HEK293 (cell line): ENCODE data around the gene OBSCN.

Experiments used
- HOXA7 ChIP-seq: sonication (generic); formaldehyde crosslinking; IDR thresholded peaks from 2 replicates; pipeline ENCODE4 v1.8.1; 2022; ENCODE audit warnings: missing genetic modification reagents, borderline replicate concordance
- REPIN1 ChIP-seq: fragments of 450-650 bp; formaldehyde crosslinking; IDR thresholded peaks from 2 replicates; pipeline ENCODE4 v1.5.1; 2017; ENCODE audit warnings: missing biosample characterization, missing genetic modification characterization, low read depth
- SP2 ChIP-seq: fragments of 450-650 bp; formaldehyde crosslinking; IDR thresholded peaks from 2 replicates; pipeline ENCODE4 v1.5.1; 2016; ENCODE audit warnings: missing biosample characterization, missing genetic modification characterization
- TF ChIP-seq, protein P1 (sequence below): fragments of 450-650 bp; formaldehyde crosslinking; IDR thresholded peaks from 2 replicates; pipeline ENCODE4 v1.5.1; 2016; ENCODE audit warnings: missing biosample characterization, missing genetic modification characterization

DNA sequence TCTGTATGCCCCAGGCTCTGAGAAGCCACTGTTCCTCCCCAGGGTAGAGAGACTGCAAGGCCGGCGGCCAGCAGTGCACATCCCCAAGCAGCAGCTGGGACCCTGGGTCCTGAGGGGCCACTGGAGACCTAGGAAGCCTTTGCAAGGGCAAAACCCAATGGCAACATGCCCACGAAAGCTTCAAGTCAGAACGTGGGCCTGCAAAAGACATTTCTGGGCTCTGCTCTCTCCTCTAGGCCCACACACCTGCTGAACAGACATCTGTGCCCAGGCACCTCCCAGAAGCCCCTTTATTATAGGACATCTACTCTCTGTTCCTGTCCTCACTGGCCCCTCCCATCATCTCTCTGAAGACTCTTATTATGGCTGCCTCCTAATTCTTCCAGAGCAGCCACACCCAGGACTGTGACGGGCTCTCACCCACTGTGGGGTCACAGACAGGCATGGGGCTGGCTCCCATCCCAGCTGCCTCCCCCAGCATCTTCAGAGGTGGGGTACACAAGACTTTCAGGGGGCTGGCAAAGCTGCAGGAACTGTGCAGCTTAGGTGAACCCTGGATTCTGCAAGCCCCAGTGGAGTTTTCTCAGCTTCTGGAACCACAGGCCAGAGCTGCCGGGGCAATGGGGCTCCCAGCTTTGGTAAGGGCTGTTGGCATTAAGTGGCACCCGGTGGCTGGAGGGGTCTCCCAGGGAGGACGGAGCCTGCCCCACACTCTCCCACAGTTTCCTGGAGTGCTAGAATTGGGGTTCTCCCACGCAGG, 186.1 kb downstream of the OBSCN start:
- TF ChIP-seq, protein P1, sequence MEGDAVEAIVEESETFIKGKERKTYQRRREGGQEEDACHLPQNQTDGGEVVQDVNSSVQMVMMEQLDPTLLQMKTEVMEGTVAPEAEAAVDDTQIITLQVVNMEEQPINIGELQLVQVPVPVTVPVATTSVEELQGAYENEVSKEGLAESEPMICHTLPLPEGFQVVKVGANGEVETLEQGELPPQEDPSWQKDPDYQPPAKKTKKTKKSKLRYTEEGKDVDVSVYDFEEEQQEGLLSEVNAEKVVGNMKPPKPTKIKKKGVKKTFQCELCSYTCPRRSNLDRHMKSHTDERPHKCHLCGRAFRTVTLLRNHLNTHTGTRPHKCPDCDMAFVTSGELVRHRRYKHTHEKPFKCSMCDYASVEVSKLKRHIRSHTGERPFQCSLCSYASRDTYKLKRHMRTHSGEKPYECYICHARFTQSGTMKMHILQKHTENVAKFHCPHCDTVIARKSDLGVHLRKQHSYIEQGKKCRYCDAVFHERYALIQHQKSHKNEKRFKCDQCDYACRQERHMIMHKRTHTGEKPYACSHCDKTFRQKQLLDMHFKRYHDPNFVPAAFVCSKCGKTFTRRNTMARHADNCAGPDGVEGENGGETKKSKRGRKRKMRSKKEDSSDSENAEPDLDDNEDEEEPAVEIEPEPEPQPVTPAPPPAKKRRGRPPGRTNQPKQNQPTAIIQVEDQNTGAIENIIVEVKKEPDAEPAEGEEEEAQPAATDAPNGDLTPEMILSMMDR: no peak
- no peak for TF ChIP-seq REPIN1
- TF ChIP-seq HOXA7 (CRISPR knock-in tag): no peak
- no peak for TF ChIP-seq SP2 (tag by site-specific recombination)
